Measurements from ENCODE around the gene TACR1.

The TACR1 gene

DNA sequence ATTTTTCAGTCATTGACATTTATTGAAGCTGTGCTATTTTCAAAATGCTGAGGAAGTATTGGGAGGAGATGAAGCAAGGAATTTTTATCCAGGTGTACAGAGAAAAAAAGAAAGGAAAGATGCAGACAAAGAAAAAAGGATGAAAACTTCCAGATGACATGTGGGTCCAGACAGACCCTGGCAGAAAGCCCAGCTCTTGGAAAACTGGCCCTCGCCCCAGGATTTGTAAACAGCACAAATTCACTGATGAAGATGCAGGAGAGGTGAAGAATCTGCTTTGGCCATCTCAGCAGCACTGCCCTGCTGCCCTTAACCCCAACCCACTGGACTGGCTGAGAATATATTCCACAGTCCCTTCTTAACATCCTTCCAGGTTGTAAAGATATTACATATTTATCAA, 12.5 kb downstream of the TACR1 start:
- POLR2A ChIA-PET = no interaction called here
- DNase-seq (ENCODE audit: extremely low spot score) = no peak

DNA sequence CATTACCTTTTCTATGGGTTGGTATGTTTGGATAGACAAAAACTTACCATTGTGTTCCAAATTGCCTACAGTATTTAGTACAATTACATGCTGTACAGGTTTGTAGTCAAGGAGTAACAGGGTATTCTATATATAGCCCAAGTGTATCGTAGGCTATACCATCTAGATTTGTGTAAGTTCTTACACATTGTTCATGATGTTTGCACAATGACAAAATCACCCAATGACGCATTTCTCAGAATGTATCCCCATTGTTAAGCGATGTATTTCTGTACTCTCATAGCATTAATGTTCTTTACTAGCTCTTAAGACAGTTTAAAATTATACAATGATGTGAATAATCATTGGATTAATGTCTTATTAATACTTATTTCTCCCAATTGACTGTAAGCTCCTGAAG, 16.7 kb downstream of the TACR1 start:
- ChIA-PET CTCF (interaction anchor here (1.4 to 2.0 kb wide), 3 partner anchors 15 to 18 kb away, joined by 3 to 7 read pairs (median 4); partner anchors contain the start of gene TACR1), POLR2A (no interaction called here)
- TF ChIP-seq, protein P1, sequence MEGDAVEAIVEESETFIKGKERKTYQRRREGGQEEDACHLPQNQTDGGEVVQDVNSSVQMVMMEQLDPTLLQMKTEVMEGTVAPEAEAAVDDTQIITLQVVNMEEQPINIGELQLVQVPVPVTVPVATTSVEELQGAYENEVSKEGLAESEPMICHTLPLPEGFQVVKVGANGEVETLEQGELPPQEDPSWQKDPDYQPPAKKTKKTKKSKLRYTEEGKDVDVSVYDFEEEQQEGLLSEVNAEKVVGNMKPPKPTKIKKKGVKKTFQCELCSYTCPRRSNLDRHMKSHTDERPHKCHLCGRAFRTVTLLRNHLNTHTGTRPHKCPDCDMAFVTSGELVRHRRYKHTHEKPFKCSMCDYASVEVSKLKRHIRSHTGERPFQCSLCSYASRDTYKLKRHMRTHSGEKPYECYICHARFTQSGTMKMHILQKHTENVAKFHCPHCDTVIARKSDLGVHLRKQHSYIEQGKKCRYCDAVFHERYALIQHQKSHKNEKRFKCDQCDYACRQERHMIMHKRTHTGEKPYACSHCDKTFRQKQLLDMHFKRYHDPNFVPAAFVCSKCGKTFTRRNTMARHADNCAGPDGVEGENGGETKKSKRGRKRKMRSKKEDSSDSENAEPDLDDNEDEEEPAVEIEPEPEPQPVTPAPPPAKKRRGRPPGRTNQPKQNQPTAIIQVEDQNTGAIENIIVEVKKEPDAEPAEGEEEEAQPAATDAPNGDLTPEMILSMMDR (IDR thresholded peaks at IDR 0.05; ENCODE audit: control extremely low read depth, extremely low read depth, low read depth, missing control alignments) = no peak
- no peak for DNase-seq (ENCODE audit: extremely low spot score)

More for the DNA sequence above, 12.5 kb downstream of the TACR1 start:
- CTCF ChIA-PET = interaction anchor here (1.8 to 4.1 kb wide), 2 partner anchors 12 to 15 kb away, joined by 4 to 22 read pairs; partner anchors contain the start of gene TACR1
- TF ChIP-seq, protein P1 (IDR thresholded peaks at IDR 0.05; ENCODE audit: control extremely low read depth, extremely low read depth, low read depth, missing control alignments) = no peak

DNA sequence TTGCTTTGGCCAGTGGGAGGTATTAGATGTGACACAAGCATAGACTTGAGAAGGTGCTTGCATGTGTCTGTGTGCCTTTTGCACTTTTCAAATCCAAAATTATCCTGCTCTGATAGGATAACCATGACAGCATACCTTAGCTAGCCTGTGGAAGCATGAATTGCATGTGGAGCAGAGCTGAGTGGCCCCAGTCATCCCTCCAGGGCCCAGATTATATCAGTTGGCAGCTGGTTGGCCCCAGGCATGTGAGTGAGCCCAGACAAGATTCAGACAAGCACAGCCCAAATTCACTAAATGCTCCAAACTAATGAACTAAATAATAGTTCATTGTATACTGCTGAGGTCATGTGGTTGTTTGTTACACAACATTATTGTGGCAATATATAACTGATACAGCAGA, 18.8 kb downstream of the TACR1 start:
- no peak for DNase-seq (ENCODE audit: extremely low spot score)
- POLR2A ChIA-PET = no interaction called here
- TF ChIP-seq, protein P1 (IDR thresholded peaks at IDR 0.05; ENCODE audit: control extremely low read depth, extremely low read depth, low read depth, missing control alignments) = no peak
- CTCF ChIA-PET = interaction anchor here (1.0 to 1.9 kb wide), 4 partner anchors 12 to 58 kb away, joined by 3 to 7 read pairs (median 3); partner anchors contain the start of gene TACR1

DNA sequence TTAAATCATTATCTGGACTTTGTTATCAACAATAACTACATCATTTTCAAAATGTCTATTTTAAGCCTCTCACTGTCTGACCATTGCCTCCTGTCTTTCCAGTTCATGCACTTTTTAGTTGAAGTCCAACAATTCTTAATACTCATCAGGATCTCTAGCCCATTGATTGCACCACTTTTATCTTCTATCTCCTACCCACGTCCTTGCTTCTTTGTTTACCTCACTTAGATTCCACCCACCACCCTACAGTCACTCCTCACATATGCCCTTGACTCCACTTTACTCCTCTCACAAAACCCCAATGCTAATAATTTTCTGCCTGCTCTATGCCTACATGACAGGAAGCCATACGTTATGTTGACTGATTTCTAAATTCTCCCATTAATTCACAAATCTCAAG, 21.9 kb downstream of the TACR1 start:
- ChIA-PET CTCF (no interaction called here), POLR2A (no interaction called here)
- TF ChIP-seq, protein P1 (IDR thresholded peaks at IDR 0.05; ENCODE audit: control extremely low read depth, extremely low read depth, low read depth, missing control alignments) = no peak
- no peak for DNase-seq (ENCODE audit: extremely low spot score)

DNA sequence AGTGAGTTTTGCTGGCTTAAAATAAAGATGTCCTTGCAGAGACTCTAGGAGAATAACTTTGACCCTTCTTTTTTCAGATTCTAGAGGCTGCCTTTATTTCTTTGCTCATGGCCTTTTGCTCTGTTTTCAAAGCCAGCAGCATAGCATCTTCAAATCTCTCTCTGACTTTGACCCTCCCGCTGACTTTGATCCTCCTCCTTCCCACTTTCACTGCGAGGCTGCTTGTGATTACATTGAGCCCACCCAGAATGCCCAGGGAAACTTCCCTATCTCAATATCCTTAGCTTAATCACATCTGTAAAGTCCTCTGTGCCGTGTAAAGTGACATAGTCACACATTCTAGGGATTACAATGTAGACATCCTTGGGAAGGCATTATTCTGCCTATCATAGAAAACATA, 23.9 kb downstream of the TACR1 start:
- TF ChIP-seq, protein P1 (IDR thresholded peaks at IDR 0.05; ENCODE audit: control extremely low read depth, extremely low read depth, low read depth, missing control alignments) = no peak
- ChIA-PET POLR2A (no interaction called here), CTCF (no interaction called here)
- no peak for DNase-seq (ENCODE audit: extremely low spot score)

DNA sequence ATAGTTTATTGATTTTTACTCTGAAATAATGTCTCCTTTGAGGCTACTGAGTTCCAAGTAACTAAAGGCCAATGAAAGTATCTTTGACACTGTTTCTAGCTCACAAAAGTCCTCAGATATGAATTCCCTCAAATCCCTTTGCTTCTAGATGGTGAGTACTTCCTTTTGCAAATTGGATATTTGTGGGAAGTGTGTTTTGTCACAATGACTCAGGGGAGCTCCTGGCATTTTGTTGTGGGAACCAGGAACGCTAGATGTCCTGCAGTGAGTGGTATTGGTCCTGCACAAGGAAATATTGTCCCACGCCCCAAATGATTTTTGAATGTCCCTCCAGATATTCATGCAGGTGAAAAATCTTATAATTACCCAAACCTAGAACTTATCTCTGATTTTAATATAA, 24.3 kb downstream of the TACR1 start:
- TF ChIP-seq, protein P1 (IDR thresholded peaks at IDR 0.05; ENCODE audit: control extremely low read depth, extremely low read depth, low read depth, missing control alignments) = no peak
- POLR2A ChIA-PET = no interaction called here
- DNase-seq (ENCODE audit: extremely low spot score) = no peak
- CTCF ChIA-PET = no interaction called here

DNA sequence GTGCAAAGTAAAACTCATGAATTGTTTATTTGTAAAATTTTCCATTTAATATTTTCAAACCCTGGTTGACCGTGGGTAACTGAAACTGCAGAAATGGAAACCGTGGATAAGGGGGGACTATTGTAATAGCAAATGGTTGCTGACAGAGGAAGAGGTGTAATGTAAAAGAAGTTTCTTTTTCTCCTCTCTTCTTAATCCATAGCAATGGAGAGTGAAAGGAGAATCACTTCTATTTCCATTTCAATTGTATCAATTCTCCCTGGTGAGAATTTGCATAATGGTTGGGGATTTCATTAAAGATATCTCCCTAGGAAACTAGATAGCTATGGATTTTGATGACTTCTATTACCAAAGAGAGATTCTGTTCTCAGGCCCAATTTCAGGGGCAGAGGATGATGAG, 24.8 kb downstream of the TACR1 start:
- ChIA-PET POLR2A (no interaction called here), CTCF (no interaction called here)
- DNase-seq (ENCODE audit: extremely low spot score) = no peak
- TF ChIP-seq, protein P1 (IDR thresholded peaks at IDR 0.05; ENCODE audit: control extremely low read depth, extremely low read depth, low read depth, missing control alignments) = no peak

Data from GM10248 (cell line).